SHP77 treated with DMSO at 0.1 percent for 48 hours (cell line): ENCODE measurements around the gene NOS2.
"Not testable (repeated sequence)": the region's sequence is repeated elsewhere in the genome, so short reads cannot be mapped to it uniquely, and the experiment has no call there.

Experiments used
- DNase-seq: peaks from one replicate; lab custom pipeline; 2025; lab: John Stamatoyannopoulos, UW

Gene NOS2

DNA sequence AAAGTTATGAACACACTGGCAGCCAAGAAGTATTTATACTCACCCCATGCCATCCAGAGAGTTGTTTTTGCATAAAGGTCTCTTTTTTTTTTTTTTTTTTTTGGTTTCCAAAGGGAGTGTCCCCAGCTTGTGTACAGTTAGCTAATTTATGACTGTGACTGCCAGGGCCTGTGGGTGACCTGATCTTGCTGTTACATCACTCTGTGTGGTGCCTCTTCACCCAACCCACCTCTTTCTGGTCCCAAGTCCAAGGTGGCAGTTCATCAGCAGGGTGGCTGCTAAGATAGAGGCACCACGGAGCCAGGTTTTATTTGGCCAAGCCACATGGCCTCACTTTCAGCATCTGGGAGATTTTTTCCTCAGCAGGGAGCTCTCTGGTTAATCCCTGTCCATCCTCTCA, at the start of gene NOS2:
NOS2 (minus strand) TSS at position 8 of the 400 bp plus-strand sequence. CDS start 1,720 bp downstream, outside the sequence.
- DNase-seq, result no peak

DNA sequence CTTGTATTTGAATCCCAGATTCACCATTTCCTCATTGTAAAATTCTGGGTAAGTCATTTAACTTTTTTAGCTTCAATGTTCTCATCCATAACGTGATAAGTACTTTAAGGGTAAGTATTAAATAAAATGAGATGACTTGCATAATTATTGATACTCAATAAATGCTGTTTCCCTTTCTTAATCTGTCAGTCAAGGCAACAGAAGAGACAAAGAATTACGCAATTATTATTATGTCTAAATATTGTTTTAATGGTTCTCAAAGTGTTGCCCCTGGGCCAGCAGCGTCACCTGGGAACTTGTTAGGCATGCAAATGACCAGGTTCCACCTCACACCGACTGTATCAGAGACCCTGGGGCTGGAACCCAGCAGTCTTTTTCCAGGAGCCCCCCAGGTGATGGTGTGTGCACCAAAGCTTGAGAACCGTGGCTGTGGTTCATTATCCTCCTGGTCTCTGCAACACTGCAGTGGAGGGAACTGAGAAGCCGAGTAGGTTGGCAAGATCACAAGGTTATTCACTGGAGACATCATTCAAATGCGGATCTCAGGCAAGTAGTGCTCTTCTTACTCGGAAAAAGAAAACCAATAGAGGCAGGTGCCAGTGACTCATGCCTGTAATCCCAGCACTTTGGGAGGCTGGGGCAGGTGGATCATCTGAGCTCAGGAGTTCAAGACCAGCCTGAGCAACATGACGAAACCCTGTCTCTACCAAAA, 49.3 kb upstream of the NOS2 start:
- DNase-seq, result no peak

DNA sequence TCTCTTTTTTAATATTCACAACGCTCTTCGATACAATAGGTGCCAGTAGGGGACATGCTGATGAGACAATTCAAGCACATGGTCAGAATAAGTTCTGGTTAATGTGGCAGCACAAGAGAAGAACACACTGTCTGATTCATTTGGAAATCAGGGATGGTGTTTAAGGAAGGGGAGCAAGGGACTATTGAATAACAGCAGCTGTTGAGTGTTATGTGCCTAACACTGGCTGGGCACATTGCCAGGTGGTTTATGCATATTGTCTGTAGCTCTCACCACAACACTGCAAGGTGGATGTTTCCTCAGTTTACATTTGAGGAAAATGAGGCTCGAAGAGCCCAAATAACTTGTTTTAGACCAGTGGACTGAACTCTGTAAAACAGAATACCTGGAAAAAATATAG, 48.6 kb upstream of the NOS2 start:
- DNase-seq, result peak; percentile 74

DNA sequence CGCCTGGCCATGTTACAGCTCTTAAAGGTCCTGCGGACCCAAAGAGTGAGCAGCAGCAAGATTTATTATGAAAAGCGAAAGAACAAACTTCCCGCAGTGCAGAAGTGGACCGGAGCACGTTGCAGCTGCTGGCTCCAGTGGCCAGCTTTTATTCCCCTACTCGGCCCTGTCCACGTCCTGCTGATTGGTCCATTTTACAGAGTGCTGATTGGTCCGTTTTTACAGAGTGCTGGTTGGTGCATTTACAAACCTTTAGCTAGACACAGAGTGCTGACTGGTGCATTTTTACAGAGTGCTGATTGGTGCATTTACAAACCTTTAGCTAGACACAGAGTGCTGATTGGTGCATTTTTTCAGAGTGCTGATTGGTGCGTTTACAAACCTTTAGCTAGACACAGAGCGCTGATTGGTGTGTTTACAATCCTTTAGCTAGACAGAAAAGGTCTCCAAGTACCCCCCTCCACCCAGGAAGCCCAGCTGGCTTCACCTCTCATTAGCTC, 46.5 kb upstream of the NOS2 start:
- DNase-seq, result not testable (repeated sequence)

GRCh38 chr17:27846042-27846655, 45.8 kb upstream of the NOS2 start:
- no peak for DNase-seq

GRCh38 chr17:27845264-27846041, 45.1 kb upstream of the NOS2 start:
- DNase-seq, result no peak

DNA sequence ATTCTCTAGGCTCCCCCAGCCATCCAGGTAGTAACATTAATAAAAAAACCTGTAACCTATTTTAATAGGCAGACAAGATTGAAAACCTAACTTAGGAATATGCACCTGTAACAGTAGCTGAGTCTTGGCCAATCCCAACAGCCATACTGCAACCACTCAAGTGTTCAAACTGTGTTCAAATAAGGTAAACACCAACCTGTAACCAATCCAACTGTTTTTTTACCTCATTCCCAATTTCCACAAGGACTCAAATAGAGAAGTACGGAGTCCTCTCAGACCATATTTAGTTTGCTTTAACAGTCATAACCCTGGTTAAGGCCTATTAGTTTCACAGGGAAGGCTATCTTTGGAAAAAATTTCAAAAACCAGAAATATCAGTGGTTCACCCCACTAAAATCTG, 40.4 kb upstream of the NOS2 start:
- no peak for DNase-seq

- DNase-seq, result not testable (repeated sequence)
These were observed 40.0 kb upstream of the NOS2 start for GRCh38 chr17:27840406-27840678.

DNA sequence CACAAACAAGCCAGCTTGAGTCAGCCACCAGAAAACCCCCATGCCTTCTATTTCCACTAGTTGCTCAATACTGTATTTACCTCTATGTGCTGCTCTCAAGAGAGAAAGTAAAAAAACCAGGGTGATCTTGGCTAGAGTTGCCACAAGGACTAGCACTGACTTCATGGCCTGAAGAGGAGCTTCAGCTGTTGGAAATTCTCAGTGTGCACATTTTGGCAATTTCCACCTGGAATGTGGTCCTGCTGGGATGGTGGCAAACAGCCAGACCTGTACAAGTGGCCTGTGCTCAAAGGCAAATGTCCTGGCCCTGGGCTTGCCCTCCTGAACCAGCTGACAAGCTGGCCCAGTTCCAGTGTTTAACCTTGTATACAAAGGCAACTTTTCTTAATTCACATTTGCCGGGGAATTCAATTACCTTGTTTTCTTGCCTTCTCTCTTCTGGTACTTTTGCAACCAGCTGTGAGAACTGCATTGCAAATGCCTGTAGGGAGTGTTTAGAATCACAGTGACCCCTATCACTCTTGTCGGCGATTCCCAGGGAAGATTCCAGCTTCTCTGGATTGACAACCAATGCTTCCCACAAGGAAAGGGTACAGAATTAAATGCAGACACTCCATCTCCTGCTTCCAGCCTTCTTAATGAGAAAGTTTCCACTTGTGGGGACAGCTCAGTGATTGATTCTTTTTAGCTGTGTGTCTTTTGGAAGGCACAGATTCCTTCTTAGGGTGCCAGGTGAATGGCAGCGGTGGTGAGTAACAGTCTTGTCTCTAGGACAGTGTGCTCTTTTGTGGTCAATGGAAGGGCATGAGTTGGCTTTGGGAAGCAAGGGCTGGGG, 39.5 kb upstream of the NOS2 start:
- DNase-seq, result not testable (repeated sequence)

DNA sequence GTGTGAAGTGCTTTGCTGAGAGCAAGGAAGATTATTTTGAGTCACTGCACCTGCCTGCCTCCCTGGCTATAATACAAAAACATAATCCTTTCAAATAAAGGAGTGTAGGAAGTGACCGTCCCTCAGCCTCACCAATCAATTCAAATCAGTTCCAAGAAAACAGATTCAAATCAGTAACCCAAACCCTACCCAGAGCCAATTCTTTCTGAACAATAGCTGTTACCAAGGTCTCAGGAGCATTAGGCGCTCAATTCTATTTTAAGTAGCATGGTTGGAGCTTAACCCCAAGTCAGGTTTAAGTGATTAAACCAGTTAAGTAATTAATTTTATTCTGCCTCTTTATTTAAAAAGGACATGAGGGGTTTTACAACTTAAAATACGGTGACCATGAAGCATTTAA, 38.3 kb upstream of the NOS2 start:
- not testable (repeated sequence) for DNase-seq

DNA sequence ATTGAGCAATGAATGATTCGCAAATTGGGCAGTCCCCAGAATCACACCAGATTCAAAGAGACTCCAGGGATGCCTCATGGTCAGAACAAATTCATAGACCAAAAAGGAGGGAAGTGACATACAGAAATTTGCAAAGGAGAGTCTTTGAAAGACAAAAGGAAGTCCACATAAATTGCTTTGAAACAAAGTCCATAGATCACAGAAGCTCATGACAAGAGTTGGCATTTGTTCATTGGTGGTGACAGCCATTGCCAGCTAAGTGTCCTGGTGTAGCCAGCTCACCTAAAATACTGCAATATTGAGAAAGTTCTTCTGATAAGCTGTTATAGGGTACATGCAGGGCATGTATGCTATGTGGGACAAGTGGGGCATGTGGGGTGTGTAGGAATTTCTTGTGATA, 37.4 kb upstream of the NOS2 start:
- DNase-seq, result not testable (repeated sequence)

GRCh38 chr17:27836651-27837050, 36.3 kb upstream of the NOS2 start:
- no peak for DNase-seq

DNA sequence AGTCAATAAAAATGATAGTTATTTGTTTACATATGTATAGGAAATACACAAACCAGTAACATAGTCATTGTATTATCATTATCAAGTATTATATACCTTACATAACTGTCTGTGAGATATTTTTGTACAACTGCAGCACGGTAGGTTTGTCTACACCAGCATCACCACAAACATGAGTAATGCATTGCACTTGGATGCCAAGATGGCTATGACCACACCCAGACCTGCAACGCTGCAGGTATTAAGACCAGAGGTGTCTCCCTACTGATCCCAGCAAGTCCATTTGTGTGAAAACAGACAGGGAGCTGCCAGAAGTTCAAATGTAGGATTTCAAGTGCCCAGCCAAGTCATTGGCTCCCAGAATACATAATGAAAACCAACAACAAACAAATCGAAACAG, 34.2 kb upstream of the NOS2 start:
- DNase-seq, result no peak

GRCh38 chr17:27832831-27833230, 32.5 kb upstream of the NOS2 start:
- DNase-seq, result no peak

DNA sequence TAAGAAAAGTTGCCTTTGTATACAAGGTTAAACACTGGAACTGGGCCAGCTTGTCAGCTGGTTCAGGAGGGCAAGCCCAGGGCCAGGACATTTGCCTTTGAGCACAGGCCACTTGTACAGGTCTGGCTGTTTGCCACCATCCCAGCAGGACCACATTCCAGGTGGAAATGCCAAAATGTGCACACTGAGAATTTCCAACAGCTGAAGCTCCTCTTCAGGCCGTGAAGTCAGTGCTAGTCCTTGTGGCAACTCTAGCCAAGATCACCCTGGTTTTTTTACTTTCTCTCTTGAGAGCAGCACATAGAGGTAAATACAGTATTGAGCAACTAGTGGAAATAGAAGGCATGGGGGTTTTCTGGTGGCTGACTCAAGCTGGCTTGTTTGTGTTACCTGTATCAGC, 29.6 kb upstream of the NOS2 start:
- not testable (repeated sequence) for DNase-seq

DNA sequence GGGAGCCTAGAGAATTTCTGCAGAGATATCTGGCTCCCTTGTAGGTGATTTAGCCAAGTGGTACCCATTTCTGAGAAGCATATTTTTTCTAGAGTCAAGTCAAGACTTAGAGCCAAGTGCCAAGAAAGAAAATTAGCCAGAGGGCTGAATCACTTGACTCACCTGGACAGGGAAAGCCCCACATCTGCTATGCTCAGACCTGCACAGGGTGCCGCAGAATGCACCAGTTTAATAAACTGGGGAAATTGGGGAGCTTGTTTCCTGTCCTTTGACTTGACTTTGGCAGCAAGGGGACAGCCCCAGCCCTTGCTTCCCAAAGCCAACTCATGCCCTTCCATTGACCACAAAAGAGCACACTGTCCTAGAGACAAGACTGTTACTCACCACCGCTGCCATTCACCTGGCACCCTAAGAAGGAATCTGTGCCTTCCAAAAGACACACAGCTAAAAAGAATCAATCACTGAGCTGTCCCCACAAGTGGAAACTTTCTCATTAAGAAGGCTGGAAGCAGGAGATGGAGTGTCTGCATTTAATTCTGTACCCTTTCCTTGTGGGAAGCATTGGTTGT, 28.9 kb upstream of the NOS2 start:
- DNase-seq, result not testable (repeated sequence)

- no peak for DNase-seq
These were observed 25.1 kb upstream of the NOS2 start for GRCh38 chr17:27825459-27825858.

DNA sequence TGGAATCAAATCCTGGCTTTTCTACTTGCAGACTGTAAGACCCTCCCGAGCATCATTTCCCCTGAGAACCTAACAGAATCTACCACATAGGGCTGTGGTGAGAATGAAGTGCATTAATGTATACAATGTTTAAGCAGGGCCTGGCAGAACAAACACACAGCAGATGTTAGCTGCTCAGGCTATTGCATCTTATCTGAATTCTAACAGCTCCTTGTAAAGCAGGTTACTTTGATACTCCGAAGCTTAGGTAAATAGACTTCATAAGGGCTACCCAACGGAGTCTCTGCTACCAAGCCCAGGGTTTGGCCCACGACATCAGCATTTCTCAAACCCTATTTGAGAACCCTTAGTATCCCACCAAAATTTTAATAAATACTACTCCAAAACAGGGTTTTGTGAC, 24.4 kb upstream of the NOS2 start:
- DNase-seq, result no peak

GRCh38 chr17:27824176-27824715, 23.9 kb upstream of the NOS2 start:
- no peak for DNase-seq

GRCh38 chr17:27822108-27822507, 21.8 kb upstream of the NOS2 start:
- DNase-seq, result not testable (repeated sequence)

DNA sequence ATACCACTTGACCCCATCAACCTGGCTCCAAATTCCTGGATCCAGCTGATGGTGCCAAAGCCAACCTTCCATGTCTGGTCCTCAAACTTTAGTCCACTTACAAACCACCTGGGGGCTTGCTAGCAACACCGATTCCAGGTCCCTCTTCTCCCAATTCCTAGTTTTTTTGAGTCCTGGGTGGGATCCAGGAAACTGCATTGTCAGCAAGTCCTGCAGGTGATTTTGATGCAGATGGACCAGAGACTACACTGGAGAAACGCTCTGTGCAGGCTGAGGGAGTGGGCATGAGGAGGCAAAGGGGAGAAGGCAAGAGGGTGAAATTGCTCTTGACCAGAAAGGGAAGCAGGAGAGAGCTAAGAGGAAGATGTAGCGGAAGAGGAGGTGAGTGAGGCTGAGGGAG, 21.0 kb upstream of the NOS2 start:
- DNase-seq, result no peak

DNA sequence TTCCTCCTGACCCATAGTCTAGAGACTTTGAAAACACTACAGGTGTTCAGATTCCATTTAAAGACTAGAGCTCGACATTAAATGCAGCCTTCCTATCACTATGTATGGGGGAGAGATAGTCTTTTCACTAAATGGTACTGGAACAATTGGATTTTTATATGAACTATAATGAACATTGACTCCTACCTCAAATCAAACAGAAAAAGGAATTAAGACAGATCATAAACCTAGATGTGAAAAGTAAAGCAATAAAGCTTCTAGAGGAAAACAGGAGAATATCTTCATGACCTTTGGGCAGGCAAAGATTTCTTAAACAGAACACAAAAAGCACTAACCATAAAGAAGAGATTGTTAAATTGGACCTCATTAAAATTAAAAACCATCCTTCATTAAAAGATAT, 18.8 kb upstream of the NOS2 start:
- no peak for DNase-seq
